Peyer's patch (tissue), 4 donors: ENCODE data around the gene MINDY4.

Experiments used
- CTCF ChIP-seq, 6 experiments: fragments of 450-650 bp in 4 of 6; fragments of 200-600 bp in 2 of 6; sonication (generic) in 1 of 6; IDR thresholded peaks; one replicate each; pipeline ENCODE4 v1.5.1; 2017 to 2019; ENCODE audit warnings: antibody characterized with exemption in 6 of 6, mild to moderate bottlenecking in 3 of 6, moderate library complexity in 1 of 6
- POLR2A ChIP-seq, 2 donors: fragments of 450-650 bp; IDR thresholded peaks; one replicate each; pipeline ENCODE4 v1.5.1; 2017; ENCODE audit warnings: antibody characterized with exemption in 2 of 2, mild to moderate bottlenecking in 2 of 2, moderate library complexity in 2 of 2

GRCh38 chr7:30736291-30736690 lies 34.9 kb upstream of the MINDY4 start:
- TF ChIP-seq CTCF (IDR thresholded peaks at IDR 0.05) = no peak
- no peak for TF ChIP-seq POLR2A (IDR thresholded peaks at IDR 0.05)
